GM12878 (cell line): ENCODE measurements around the gene SMPD3.

ENCODE experiments used
- CTCF ChIP-seq, 3 experiments: IDR thresholded peaks in 2 of 3; conservative IDR thresholded peaks in 1 of 3; 2 replicates each; pipeline ENCODE4 v1.5.1; 2011; ENCODE audit warnings: low read depth in 3 of 3, low read length in 3 of 3, mild to moderate bottlenecking in 3 of 3, control low read depth in 2 of 3, moderate library complexity in 2 of 3, inconsistent platforms in 1 of 3, mixed read lengths in 1 of 3; ENCODE audit not compliant: control insufficient read depth in 2 of 3, insufficient read depth in 1 of 3; ENCODE audit errors: extremely low read depth in 1 of 3
- EP300 ChIP-seq, 2 experiments: fragments of 150-350 bp in 1 of 2; IDR thresholded peaks; 2 replicates each; pipeline ENCODE4 v1.6.1; 2011 to 2012; ENCODE audit warnings: low read depth in 2 of 2, low read length in 2 of 2, borderline replicate concordance in 1 of 2, improper control_type of control experiment in 1 of 2, inconsistent platforms in 1 of 2; ENCODE audit not compliant: control insufficient read depth in 1 of 2
- EZH2 ChIP-seq: IDR thresholded peaks from 2 replicates; pipeline ENCODE4 v1.6.1; 2012; ENCODE audit warnings: low read depth, mild to moderate bottlenecking, control low read depth, inconsistent platforms, low read length, borderline replicate concordance; ENCODE audit not compliant: control insufficient read depth
- IRF3 ChIP-seq: fragments of 450-650 bp; IDR thresholded peaks from 2 replicates; pipeline ENCODE4 v1.6.1; 2014; ENCODE audit warnings: mild to moderate bottlenecking
- PRDM15 ChIP-seq: fragments of 450-650 bp; formaldehyde crosslinking; IDR thresholded peaks from 2 replicates; pipeline ENCODE4 v1.4.0; 2020; ENCODE audit warnings: mild to moderate bottlenecking, moderate library complexity
- SUZ12 ChIP-seq: fragments of 200-600 bp; sonication (generic); IDR thresholded peaks from one replicate; pipeline ENCODE4 v1.6.1; 2018; ENCODE audit warnings: antibody characterized with exemption, mild to moderate bottlenecking; ENCODE audit not compliant: unreplicated experiment

GRCh38 chr16:68411086-68411485 is 37.2 kb downstream of the SMPD3 start:
- TF ChIP-seq PRDM15 (CRISPR knock-in tag) (no peak), CTCF (IDR thresholded peaks at IDR 0.05 in 2 of 3, conservative IDR thresholded peaks at IDR 0.05 in 1 of 3; ENCODE audit: control insufficient read depth in 2 of 3, extremely low read depth in 1 of 3, insufficient read depth in 1 of 3, low read depth in 3 of 3, low read length in 3 of 3) (no peak), EZH2 (no peak), SUZ12 (no peak), IRF3 (no peak), EP300 (IDR thresholded peaks at IDR 0.05; ENCODE audit: borderline replicate concordance in 1 of 2, control insufficient read depth in 1 of 2, low read depth in 2 of 2, low read length in 2 of 2) (no peak)
